GM19467 (cell line): ENCODE data around the gene MCC.
"Not testable (repeated sequence)": the region's sequence is repeated elsewhere in the genome, so short reads cannot be mapped to it uniquely, and the experiment has no call there.

ENCODE experiments used
- ATAC-seq: cut with Tn5 transposase; IDR thresholded peaks from one replicate; pipeline ENCODE4 v1.9.1; 2021; ENCODE audit warnings: mild to moderate bottlenecking, moderate library complexity; ENCODE audit not compliant: unreplicated experiment

Gene MCC

GRCh38 chr5:113427871-113428574 is 60.2 kb downstream of the MCC start:
- no peak for ATAC-seq

DNA sequence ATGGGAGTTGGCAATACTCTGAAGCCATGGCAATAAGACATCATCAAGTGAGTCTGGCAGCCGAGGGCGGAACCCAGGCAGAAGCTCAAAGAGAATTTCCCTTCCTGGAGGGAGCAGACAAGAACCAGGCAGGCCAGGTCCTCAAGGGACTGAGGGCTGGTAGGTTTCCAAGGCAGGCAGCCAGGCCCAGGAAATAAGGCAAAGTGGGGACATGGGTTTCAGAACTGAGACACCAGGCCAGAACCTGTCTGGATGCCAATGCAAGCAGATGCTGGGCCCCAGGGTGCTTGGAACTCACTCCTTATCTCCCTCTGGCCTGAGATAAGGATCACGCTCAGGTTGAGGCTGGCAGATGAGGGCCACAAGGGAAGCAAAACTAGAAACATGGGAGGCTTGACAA is 62.3 kb downstream of the MCC start:
- no peak for ATAC-seq

DNA sequence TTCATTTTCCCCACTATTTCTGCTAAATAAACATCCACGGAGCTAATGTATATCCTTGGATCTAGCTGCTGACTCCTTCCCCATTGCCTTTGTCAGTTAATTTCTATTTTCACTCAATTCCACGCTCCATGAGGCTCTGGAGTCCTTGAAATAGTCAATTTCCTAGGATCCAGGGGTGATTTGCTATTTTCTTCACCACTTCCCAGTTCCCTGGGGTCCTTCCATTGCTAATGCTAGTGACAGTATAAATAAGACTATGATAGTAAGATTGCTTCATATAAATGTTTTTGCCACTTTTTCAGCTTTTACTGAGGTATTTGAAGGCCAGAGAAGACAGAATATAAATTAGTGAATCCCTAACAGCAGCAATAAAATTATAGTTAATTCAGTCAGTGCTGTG is 66.6 kb downstream of the MCC start:
- ATAC-seq = no peak

- ATAC-seq = no peak
Observed at GRCh38 chr5:113405530-113405929, 82.7 kb downstream of the MCC start.

- ATAC-seq = no peak
Observed at GRCh38 chr5:113404269-113404668, 84.0 kb downstream of the MCC start.

DNA sequence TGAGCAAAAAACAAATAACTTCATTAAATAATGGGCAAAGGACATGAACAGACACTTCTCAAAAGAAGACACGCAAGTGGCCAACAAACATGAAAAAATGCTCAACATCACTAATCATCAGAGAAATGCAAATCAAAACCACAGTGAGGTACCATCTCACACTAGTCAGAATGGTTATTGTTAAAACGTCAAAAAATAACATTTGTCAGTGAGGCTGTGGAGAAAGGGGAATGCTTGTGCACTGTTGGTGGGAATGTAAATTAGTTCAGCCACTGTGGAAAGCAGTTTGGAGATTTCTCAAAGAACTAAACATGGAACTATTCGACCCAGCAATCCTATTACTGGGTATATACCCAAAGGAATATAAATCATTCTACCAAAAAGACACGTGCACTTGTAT is 90.3 kb downstream of the MCC start:
- not testable (repeated sequence) for ATAC-seq

DNA sequence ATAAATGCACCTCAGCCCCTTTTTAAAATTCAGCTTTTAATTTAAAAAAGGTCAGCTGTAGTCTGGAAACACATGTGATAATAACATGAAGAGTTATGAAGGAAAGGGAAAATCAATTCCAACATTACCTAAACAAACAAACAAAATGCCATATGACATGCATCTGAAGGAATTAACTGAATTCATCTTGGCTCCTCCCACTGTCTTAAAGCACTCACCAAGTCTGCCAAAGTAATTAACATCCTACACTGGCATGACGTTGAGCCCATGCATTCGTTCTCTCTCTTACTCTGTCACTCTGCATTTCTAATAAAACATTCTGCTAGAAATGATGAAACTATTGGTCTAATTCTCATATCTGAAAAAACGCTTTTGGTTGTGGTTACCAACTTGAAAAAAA is 91.2 kb downstream of the MCC start:
- ATAC-seq = no peak

- ATAC-seq = no peak
Observed at GRCh38 chr5:113394658-113395057, 93.6 kb downstream of the MCC start.

DNA sequence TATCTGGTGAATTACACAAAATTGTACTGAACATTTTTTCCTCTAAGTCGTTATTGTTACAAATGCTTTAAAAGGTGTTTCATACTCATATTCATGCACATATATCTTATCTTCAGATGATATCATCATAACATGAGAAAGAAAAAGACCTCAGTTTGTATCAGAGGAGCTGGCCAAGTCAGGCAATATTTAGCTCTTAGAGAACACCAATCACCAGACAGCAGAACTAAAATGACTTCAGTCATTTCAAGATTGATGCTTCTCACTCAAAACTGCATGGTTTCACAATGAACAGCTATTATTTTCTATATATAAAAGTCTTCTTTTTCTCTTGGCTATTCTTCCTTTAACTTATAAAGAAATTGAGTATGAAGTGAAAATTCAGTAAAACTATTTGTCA is 98.0 kb downstream of the MCC start:
- ATAC-seq = no peak

GRCh38 chr5:113389116-113389515 is 99.1 kb downstream of the MCC start:
- ATAC-seq = no peak

DNA sequence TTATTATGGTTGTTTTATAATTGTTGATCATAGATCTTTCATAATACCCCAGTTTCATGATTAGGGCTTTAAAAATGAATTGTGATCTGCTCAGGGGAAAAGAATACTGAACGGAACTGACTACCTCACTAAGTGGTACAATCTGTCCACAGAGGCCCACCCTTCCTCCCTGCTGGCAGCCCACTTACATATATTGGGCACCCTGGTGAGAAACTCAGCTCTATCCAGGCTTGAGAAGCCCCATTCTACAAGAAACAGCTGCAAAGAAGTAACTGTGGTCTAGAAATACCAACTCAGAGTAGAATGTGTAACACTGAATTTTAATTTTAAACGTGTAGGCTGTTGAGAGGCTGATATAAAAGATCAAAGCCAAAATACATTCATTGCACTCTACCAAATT is 100.4 kb downstream of the MCC start:
- ATAC-seq = no peak

DNA sequence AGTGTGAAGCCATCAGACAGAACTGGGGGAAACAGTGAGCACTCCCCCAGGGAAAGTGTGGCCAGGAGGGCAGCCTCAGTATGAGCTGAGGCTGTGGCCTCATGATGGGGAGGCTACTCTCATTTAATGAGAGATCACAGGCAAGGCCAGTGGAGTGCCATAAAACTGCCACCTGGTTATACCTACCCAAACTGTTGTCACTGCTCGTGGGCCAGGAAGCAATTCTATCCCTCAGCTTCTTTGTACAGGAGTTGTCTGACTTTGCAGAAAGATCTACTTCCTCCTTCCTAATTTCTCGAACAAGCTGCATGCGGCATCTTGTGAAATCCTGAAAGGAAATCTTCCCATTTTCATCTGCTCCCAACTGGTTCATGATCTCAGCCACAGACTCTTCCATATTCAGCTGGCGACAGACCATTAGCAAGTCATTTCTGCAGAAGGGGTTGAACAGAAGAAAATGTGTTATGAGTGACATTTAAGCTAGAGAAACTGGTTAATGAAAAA is 103.4 kb downstream of the MCC start:
- no peak for ATAC-seq

GRCh38 chr5:113382731-113383130 is 105.5 kb downstream of the MCC start:
- ATAC-seq = no peak

GRCh38 chr5:113381791-113382190 is 106.5 kb downstream of the MCC start:
- no peak for ATAC-seq

DNA sequence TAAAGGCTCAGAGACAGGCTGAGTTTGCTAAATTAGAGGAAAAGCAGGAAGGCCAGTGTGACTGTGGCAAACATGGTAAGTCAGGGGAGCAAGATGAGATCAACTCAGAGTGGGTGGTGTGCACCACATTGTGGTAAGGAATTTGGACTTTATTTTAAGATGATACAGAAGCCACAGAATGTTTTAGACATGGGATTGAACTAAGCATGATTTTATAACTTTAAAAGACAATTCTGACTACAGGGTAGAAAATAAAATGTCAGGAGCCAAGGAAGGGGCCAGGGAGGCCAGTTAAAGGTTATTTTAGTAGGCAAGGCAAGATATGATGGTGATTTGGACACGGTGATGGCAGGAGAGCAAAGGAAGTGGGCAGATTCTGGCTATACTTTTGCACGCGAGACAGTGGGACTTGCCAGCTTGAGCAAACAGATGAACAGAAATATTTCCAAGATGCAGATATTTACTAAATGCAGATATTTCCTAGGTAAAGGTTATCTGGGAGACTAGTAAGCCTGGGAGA is 107.4 kb downstream of the MCC start:
- ATAC-seq = no peak

- no peak for ATAC-seq
Observed at GRCh38 chr5:113379936-113380806, 108.1 kb downstream of the MCC start.

DNA sequence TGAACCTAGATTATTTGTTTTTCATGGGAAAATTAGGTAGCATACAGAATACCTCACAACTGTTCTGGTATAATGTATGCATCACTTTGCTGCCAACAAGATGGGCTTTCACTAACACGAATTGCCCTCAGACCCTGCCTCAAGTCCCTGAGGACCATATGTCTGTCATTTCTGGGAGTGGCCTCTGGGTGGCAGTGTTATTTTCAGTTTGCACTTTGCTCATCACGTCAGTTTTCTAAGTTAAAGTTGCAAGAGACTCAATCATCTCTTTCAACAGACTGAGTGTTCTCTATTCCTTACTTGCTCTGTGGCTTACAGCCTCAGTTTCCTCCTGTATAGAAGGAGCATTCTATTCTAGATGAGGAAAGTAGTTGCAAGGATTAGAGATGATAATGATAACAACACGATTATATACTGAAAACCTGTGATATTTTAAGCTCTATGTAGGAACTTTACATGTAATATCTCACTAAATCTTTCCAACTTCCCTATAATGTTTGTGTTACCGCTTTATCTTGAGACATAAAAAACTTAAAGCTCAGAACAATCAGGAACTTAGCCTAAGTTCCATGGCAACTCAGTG is 109.2 kb downstream of the MCC start:
- peak; percentile 54 for ATAC-seq

- ATAC-seq = no peak
Observed at GRCh38 chr5:113378514-113378913, 109.7 kb downstream of the MCC start.

- no peak for ATAC-seq
Observed at GRCh38 chr5:113378081-113378480, 110.2 kb downstream of the MCC start.

DNA sequence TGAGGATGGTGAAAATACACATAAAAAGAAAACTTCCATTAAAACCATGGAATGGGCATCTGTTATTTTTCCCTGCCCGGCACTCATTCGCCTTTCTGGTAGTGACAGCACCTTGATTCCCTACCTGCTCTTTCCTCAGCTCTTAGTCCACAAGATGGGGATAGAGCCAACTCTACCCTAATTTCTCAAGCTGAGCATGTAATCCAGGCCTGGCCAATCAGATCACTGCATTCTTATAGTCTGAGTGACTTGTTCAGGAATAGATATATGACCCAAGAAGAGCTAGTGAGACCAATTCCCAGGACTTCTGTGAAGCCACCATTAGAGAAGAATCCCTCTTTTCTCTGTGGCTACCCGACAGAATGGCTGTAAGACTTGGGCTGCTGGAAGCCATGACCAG is 111.6 kb downstream of the MCC start:
- no peak for ATAC-seq

GRCh38 chr5:113375480-113376060 is 112.7 kb downstream of the MCC start:
- no peak for ATAC-seq
